Kidney (tissue), 14 donors: ENCODE measurements around the gene PIAS4. TPM values are rescaled to one million over a fixed set of nuclear protein-coding genes. Genes with fewer than 3 reads are reported as not detected.

ENCODE experiments used
- DNase-seq, 5 donors: peaks; one replicate each; pipeline ENCODE4 v3.0.0-alpha.2; 2013 to 2020
- FAIRE-seq: peaks from 2 replicates; lab custom pipeline; 2012; peaks lifted over from hg19 to GRCh38; lab: Jason Lieb, UNC
- H3K27ac ChIP-seq, 2 donors: one replicate each; pipeline ENCODE4 v1.7.0; 2013; ENCODE audit warnings: low read depth in 2 of 2, low read length in 2 of 2, inconsistent platforms in 1 of 2
- H3K27me3 ChIP-seq: one replicate; pipeline ENCODE4 v1.7.1; 2013; ENCODE audit warnings: low read length, inconsistent platforms; ENCODE audit not compliant: control insufficient read depth, insufficient read depth
- H3K36me3 ChIP-seq, 3 donors: one replicate each; pipeline versions ENCODE4 v1.7.0 to v1.7.1; 2013; ENCODE audit warnings: low read length in 3 of 3, control low read depth in 1 of 3, inconsistent platforms in 1 of 3; ENCODE audit not compliant: insufficient read depth in 3 of 3, control insufficient read depth in 2 of 3
- H3K4me1 ChIP-seq, 3 donors: one replicate each; pipeline versions ENCODE4 v1.7.0 to v1.7.1; 2013; ENCODE audit warnings: low read length in 3 of 3, inconsistent platforms in 1 of 3, low read depth in 1 of 3; ENCODE audit not compliant: control insufficient read depth in 2 of 3, insufficient read depth in 2 of 3
- H3K4me3 ChIP-seq, 3 donors: one replicate each; pipeline versions ENCODE4 v1.7.0 to v1.8.1; 2013; ENCODE audit warnings: low read length in 3 of 3, control low read depth in 1 of 3, inconsistent platforms in 1 of 3
- H3K9ac ChIP-seq, 3 donors: one replicate each; pipeline versions ENCODE4 v1.7.0 to v1.7.1; 2013; ENCODE audit warnings: low read length in 3 of 3, control low read depth in 1 of 3, inconsistent platforms in 1 of 3
- H3K9me3 ChIP-seq, 3 donors: one replicate each; pipeline versions ENCODE4 v1.7.0 to v1.7.1; 2013; ENCODE audit warnings: low read length in 3 of 3, control low read depth in 1 of 3, inconsistent platforms in 1 of 3; ENCODE audit not compliant: control insufficient read depth in 2 of 3, insufficient read depth in 1 of 3
- intact Hi-C: fragments of 100-400 bp; cut with DNase I; formaldehyde crosslinking; loops from one replicate; pipeline ENCODE4 v1.11.1; 2022
- polyA plus RNA-seq: library from polyadenylated mRNA; stranded (reverse); fragments of 350-450 nt; fragmentation: Illumina TruSeq; extraction: RNeasy Lipid Tissue Mini Kit (QIAGEN cat#74804); gene quantifications from one replicate; pipeline ENCODE4 v1.2.3, GENCODE V29; 2014; ENCODE audit warnings: low read depth, low replicate concordance; ENCODE audit not compliant: insufficient read depth
- total RNA-seq: library from RNA; stranded (reverse); fragmentation: NEBNext Ultra II Directional; extraction: Animal tissue kit (Norgen Biotek cat#: 25700); gene quantifications from one replicate; pipeline ENCODE4 v1.2.1, GENCODE V29; 2021
- TF ChIP-seq, protein P1 (sequence below): IDR thresholded peaks from 3 replicates; pipeline ENCODE4 v1.5.1; 2012; ENCODE audit warnings: mild to moderate bottlenecking, moderate library complexity, borderline replicate concordance; ENCODE audit not compliant: insufficient read depth; ENCODE audit errors: extremely low read depth
- donor health status: control.
- donor health status: control.
- donor health status: control.
- donor health status: control.
- donor health status: control.
- donor health status: DM: yes; HTN: yes; CAD: no.
- donor health status: Normal renal cell carcinoma (clear cell type).

Gene PIAS4
- total and polyA plus RNA-seq, 2 donors from 2014 or later: 9.8 to 25.0 TPM

- Histone ChIP-seq H3K9me3 (no peaks in the 10 kb centered on the region), H3K27me3 (no peaks in the 10 kb centered on the region)
- TF ChIP-seq, protein P1, sequence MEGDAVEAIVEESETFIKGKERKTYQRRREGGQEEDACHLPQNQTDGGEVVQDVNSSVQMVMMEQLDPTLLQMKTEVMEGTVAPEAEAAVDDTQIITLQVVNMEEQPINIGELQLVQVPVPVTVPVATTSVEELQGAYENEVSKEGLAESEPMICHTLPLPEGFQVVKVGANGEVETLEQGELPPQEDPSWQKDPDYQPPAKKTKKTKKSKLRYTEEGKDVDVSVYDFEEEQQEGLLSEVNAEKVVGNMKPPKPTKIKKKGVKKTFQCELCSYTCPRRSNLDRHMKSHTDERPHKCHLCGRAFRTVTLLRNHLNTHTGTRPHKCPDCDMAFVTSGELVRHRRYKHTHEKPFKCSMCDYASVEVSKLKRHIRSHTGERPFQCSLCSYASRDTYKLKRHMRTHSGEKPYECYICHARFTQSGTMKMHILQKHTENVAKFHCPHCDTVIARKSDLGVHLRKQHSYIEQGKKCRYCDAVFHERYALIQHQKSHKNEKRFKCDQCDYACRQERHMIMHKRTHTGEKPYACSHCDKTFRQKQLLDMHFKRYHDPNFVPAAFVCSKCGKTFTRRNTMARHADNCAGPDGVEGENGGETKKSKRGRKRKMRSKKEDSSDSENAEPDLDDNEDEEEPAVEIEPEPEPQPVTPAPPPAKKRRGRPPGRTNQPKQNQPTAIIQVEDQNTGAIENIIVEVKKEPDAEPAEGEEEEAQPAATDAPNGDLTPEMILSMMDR: no peak
Observed at GRCh38 chr19:4080473-4080872, 72.9 kb downstream of the PIAS4 start.

DNA sequence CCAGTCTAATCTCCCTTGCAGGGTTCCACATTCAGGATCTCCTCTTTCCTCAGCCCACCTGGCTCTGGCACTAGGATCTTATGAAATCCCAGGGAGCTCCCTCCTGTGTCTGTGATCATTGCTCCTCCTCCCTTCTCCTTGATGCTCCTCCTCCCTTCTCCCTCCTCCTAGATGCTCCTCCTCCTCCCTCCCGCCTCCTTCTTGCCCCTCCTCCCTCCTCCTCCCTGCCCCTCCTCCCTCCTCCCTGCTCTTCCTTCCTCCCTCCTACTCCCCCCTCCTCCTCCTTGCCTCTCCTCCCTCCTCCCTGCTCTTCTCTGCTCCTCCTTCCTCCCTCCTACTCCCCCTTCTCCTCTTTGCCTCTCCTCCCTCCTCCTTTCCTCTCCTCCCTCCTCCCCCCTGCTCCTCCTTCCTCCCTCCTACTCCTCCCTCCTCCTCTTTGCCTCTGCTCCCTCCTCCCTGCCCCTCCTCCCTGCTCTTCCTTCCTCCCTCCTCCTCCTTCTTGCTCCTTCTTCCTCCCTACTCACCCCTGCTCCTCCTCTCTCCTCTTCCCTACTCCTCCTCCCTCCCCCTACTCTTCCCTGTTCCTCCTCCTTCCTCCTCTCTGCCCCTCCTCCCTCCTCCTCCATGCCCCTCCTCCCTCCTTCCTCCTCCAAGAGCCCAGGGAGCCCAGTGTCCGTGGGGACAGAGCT is 74.0 kb downstream of the PIAS4 start:
- Histone ChIP-seq H3K27ac (peak overlapping the region in 1 of 2 donors; percentile 67), H3K4me3 (no peak overlapping the region), H3K4me1 (peaks cover 0 to 15% (median 8%) of the 10 kb centered on the region in 3 donors), H3K9me3 (no peaks in the 10 kb centered on the region), H3K36me3 (no peaks in the 10 kb centered on the region), H3K27me3 (no peaks in the 10 kb centered on the region), H3K9ac (no peak overlapping the region)
- intact Hi-C loops: no loop called here
- FAIRE-seq: no peak
- DNase-seq: peak in 1 of 5 donors; percentile 73
- TF ChIP-seq, protein P1: no peak

More at GRCh38 chr19:4080473-4080872, 72.9 kb downstream of the PIAS4 start:
- Histone ChIP-seq H3K4me1 (peaks cover 0 to 13% (median 5%) of the 10 kb centered on the region in 3 donors), H3K36me3 (no peaks in the 10 kb centered on the region), H3K27ac (no peak overlapping the region), H3K4me3 (no peak overlapping the region), H3K9ac (no peak overlapping the region)
- FAIRE-seq (no peak), DNase-seq (no peak)
- intact Hi-C loops: no loop called here

DNA sequence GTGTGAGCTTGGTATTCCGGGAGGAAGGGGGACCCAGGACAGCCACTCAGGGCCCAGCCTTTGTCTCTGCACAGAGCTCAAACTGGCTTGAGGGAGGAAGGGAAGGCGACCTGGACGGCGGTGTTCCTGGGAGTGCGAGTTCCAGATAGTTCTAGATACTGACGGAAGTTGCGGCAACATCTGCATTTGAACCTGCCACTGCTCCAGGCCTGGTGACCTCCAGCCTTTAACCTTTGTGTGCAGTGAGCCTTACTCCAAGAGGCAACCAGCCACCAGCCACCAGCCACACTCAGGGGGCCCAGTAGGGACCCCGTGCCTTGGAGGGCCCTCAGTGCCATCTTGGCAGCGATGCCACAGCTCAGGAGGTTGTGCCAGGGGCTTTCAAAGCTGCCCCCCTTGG is 74.6 kb downstream of the PIAS4 start:
- no peak overlapping the region for H3K4me3 ChIP-seq
- peak overlapping the region in 1 of 2 donors; percentile 67 for H3K27ac ChIP-seq
- DNase-seq (peak in 1 of 5 donors; percentile 77), FAIRE-seq (no peak)
- no peak overlapping the region for H3K9ac ChIP-seq
- no peaks in the 10 kb centered on the region for H3K27me3 ChIP-seq
- H3K4me1 ChIP-seq: peaks cover 0 to 15% (median 9%) of the 10 kb centered on the region in 3 donors
- H3K9me3 ChIP-seq: no peaks in the 10 kb centered on the region
- intact Hi-C loops: no loop called here
- TF ChIP-seq, protein P1: no peak
- no peaks in the 10 kb centered on the region for H3K36me3 ChIP-seq
